Fibroblast of lung (primary cell): ENCODE measurements around the gene VAV2. TPM values are rescaled to one million over a fixed set of nuclear protein-coding genes. Genes with fewer than 3 reads are reported as not detected.
A peak's percentile ranks its signal among the peaks of the same experiment; 100 is the strongest.

ENCODE experiments used
- DNase-seq, 2 donors: peaks; one replicate each; pipeline versions ENCODE4 v3.0.0 to v3.0.0-alpha.2; 2010; ENCODE audit warnings: low read depth in 2 of 2
- H2AFZ ChIP-seq: 2 replicates; pipeline ENCODE4 v1.5.1; 2012; ENCODE audit warnings: low read length, control low read depth, inconsistent platforms
- H3K27ac ChIP-seq: 2 replicates; pipeline ENCODE4 v1.5.1; 2011; ENCODE audit warnings: low read length, control low read depth; ENCODE audit not compliant: insufficient read depth
- H3K27me3 ChIP-seq: 2 replicates; pipeline ENCODE4 v1.5.1; 2011; ENCODE audit warnings: mild to moderate bottlenecking, low read length; ENCODE audit not compliant: control insufficient read depth, insufficient read depth
- H3K36me3 ChIP-seq: 2 replicates; pipeline ENCODE4 v1.5.1; 2011; ENCODE audit warnings: low read length; ENCODE audit not compliant: control insufficient read depth, insufficient read depth
- H3K4me1 ChIP-seq: 2 replicates; pipeline ENCODE4 v1.5.1; 2011; ENCODE audit warnings: low read length; ENCODE audit not compliant: control insufficient read depth, insufficient read depth; ENCODE audit errors: extremely low read depth
- H3K4me2 ChIP-seq: 2 replicates; pipeline ENCODE4 v1.5.1; 2011; ENCODE audit warnings: low read length, control low read depth; ENCODE audit not compliant: insufficient read depth; ENCODE audit errors: extremely low read depth
- H3K4me3 ChIP-seq, 4 experiments: fragments of 200-600 bp in 1 of 4; sonication (generic) in 1 of 4; replicated peaks in 1 of 4; 2 replicates each; pipeline ENCODE4 v1.5.1; 2011 to 2016; ENCODE audit warnings: low read length in 4 of 4, low read depth in 3 of 4, mild to moderate bottlenecking in 3 of 4, control low read depth in 2 of 4, inconsistent platforms in 1 of 4, mixed read lengths in 1 of 4; ENCODE audit not compliant: insufficient read depth in 1 of 4; ENCODE audit errors: control extremely low read depth in 1 of 4
- H3K79me2 ChIP-seq: 2 replicates; pipeline ENCODE4 v1.5.1; 2012; ENCODE audit warnings: mild to moderate bottlenecking, low read length, inconsistent platforms; ENCODE audit not compliant: control insufficient read depth, insufficient read depth
- H3K9ac ChIP-seq: 2 replicates; pipeline ENCODE4 v1.5.1; 2011; ENCODE audit warnings: mild to moderate bottlenecking, low read length, control low read depth; ENCODE audit not compliant: insufficient read depth
- H3K9me3 ChIP-seq: 2 replicates; pipeline ENCODE4 v1.5.1; 2012; ENCODE audit warnings: low read depth, low read length; ENCODE audit not compliant: control insufficient read depth, insufficient read depth
- H4K20me1 ChIP-seq: 2 replicates; pipeline ENCODE4 v1.5.1; 2011; ENCODE audit warnings: low read length; ENCODE audit not compliant: control insufficient read depth, insufficient read depth; ENCODE audit errors: extremely low read depth
- EZH2 ChIP-seq: IDR thresholded peaks from 2 replicates; pipeline ENCODE4 v1.5.1; 2012; ENCODE audit warnings: low read length, control low read depth, mild to moderate bottlenecking; ENCODE audit errors: missing control alignments
- polyA plus RNA-seq, 2 donors: library from polyadenylated mRNA; depleted of rRNA in 1 of 2; stranded (reverse) in 1 of 2; unstranded in 1 of 2; fragments of >200 nt; gene quantifications; 2 replicates each; pipeline ENCODE4 v1.2.1, GENCODE V29; 2011 to 2012; ENCODE audit warnings: missing spikeins in 1 of 2
- total RNA-seq: library from RNA; depleted of rRNA; stranded (reverse); fragments of >200 nt; gene quantifications from 2 replicates; pipeline ENCODE4 v1.2.1, GENCODE V29; 2014
- TF ChIP-seq, protein P1 (sequence below), 2 donors: IDR thresholded peaks in 1 of 2; conservative IDR thresholded peaks in 1 of 2; 1 replicate in 1 of 2; 2 replicates in 1 of 2; pipeline ENCODE4 v1.5.1; 2011 to 2012; ENCODE audit warnings: low read length in 2 of 2, control low read depth in 1 of 2, inconsistent platforms in 1 of 2, low read depth in 1 of 2, mild to moderate bottlenecking in 1 of 2

Gene VAV2
- total and polyA plus RNA-seq, 2 donors (not counting 1 experiment from before 2014, with no cell fraction given) = 13.7 to 17.7 TPM

DNA sequence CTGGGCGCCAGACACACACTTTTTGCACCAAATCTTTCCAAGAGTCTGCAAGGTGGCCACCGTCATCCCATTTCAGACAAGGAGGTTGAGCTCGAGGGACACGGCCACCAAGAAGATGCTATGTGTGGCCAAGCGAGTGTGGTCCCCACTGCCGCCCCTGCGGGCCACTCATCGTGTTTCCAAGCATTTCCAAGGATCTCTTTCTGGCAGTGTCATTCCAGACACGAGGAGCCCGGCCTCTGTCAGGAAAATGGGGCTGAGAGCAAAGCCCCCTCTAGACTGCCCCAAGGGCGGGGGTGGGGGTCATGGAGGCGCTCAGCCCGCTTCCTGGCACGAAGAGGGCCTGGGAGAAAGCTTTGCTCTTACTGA lies 10.6 kb downstream of the VAV2 start:
- Histone ChIP-seq H3K79me2 (peaks cover 82% of the 10 kb centered on the region), H3K36me3 (peaks cover 5% of the 10 kb centered on the region), H4K20me1 (no peaks in the 10 kb centered on the region), H3K27ac (no peak overlapping the region), H3K27me3 (no peaks in the 10 kb centered on the region), H3K4me3 (no peak overlapping the region), H3K9ac (no peak overlapping the region), H3K4me2 (no peak overlapping the region), H3K9me3 (no peaks in the 10 kb centered on the region), H2AFZ (no peak overlapping the region), H3K4me1 (peaks cover 7% of the 10 kb centered on the region)
- no peak for TF ChIP-seq EZH2
- TF ChIP-seq, protein P1, sequence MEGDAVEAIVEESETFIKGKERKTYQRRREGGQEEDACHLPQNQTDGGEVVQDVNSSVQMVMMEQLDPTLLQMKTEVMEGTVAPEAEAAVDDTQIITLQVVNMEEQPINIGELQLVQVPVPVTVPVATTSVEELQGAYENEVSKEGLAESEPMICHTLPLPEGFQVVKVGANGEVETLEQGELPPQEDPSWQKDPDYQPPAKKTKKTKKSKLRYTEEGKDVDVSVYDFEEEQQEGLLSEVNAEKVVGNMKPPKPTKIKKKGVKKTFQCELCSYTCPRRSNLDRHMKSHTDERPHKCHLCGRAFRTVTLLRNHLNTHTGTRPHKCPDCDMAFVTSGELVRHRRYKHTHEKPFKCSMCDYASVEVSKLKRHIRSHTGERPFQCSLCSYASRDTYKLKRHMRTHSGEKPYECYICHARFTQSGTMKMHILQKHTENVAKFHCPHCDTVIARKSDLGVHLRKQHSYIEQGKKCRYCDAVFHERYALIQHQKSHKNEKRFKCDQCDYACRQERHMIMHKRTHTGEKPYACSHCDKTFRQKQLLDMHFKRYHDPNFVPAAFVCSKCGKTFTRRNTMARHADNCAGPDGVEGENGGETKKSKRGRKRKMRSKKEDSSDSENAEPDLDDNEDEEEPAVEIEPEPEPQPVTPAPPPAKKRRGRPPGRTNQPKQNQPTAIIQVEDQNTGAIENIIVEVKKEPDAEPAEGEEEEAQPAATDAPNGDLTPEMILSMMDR (conservative IDR thresholded peaks at IDR 0.05 in 1 of 2, IDR thresholded peaks at IDR 0.05 in 1 of 2; ENCODE audit: low read depth in 1 of 2, low read length in 2 of 2) = no peak
- no peak for DNase-seq

DNA sequence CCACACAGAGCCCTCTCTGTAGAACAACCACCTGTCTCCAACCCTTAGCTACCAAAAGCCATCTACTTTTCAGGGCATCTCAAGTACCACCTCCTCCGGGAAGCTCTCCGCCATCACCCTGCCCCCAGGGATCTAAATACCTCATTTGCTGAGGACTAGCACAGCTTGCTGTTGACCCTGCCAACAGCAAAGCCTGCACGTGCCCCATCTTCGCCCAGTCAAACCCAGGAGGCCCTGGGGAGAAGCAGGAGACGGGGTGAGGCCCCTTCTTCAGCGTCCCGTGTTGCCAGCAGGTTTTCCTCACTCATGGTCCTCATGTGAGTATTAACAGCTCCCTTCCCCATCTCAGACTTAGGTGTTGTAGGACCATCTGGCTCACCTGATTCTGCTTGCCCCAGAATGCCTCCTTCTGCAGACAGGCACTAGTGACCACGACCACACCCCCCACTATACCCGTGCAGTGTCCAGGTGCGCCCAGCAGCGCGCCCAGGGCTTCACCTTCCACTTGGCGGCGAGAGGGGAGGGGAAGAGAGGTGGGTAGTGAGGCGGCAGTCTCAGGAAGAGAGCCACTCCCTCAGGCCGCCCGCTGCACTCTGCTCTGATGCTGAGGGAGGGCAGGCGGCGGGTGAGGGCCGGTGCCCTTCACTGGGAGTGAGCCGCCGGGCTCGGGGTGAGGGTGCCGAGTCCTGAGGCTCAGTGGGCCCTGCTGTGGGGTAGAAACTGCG lies 11.1 kb downstream of the VAV2 start:
- H3K4me1 ChIP-seq = peaks cover 7% of the 10 kb centered on the region
- H3K9me3 ChIP-seq = no peaks in the 10 kb centered on the region
- H4K20me1 ChIP-seq = no peaks in the 10 kb centered on the region
- peaks cover 5% of the 10 kb centered on the region for H3K36me3 ChIP-seq
- TF ChIP-seq EZH2 = no peak
- TF ChIP-seq, protein P1 (conservative IDR thresholded peaks at IDR 0.05 in 1 of 2, IDR thresholded peaks at IDR 0.05 in 1 of 2; ENCODE audit: low read depth in 1 of 2, low read length in 2 of 2) = no peak
- no peak overlapping the region for H2AFZ ChIP-seq
- H3K27me3 ChIP-seq = no peaks in the 10 kb centered on the region
- DNase-seq = no peak
- no peak overlapping the region for H3K4me3 ChIP-seq
- peaks cover 82% of the 10 kb centered on the region for H3K79me2 ChIP-seq
- H3K4me2 ChIP-seq = no peak overlapping the region
- H3K9ac ChIP-seq = no peak overlapping the region
- no peak overlapping the region for H3K27ac ChIP-seq

DNA sequence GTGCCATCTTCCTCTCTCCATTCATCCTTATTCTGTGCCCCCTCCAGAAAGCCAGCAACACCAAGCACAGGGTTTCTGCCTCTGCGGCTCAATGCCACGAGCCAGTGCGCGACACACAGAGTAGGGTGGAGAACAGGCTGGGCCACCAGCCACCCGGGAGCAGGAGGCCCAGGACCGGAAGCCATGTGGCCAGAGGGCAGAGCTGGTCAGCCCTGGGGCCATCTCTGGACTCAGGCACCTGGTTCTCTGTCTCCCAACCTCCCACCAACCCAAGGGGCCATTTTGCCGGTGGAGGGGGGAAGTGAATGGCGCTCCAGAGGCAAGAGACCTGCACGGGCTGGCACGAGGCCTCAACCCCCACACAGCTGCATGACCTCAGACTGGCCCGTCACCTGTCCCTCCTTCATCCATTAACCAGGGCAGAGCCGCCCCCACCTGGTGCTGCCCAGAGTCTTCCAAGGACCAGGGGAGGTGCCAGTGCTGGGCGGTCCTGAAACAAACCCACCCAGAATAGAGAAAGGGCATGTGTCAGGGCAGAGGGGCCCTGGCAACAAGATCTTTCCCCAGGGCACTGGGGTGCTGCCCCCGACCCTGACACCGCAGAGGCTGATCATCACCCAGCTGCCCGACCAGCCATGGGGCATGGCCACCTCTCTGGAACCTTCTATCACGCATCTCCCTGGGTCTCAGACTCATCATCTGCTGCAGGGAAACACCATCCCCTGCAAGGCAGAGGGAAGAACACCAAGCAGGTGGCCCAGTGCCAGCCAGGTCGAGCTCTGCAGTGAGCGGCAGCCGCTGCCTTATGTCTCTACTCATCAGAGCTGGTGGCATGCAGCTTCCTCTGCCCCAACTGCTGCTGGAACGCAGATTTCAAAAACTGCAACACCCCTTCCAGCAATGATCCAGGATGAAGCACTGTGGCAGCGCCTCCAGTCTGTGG lies 11.9 kb downstream of the VAV2 start:
- peak overlapping the region; percentile 13 for H3K27ac ChIP-seq
- H3K36me3 ChIP-seq = peaks cover 5% of the 10 kb centered on the region
- no peaks in the 10 kb centered on the region for H3K27me3 ChIP-seq
- peaks cover 83% of the 10 kb centered on the region for H3K79me2 ChIP-seq
- no peak overlapping the region for H3K4me3 ChIP-seq
- peak overlapping the region; percentile 76 for H3K4me2 ChIP-seq
- DNase-seq = no peak
- TF ChIP-seq, protein P1 (conservative IDR thresholded peaks at IDR 0.05 in 1 of 2, IDR thresholded peaks at IDR 0.05 in 1 of 2; ENCODE audit: low read depth in 1 of 2, low read length in 2 of 2) = no peak
- TF ChIP-seq EZH2 = no peak
- no peak overlapping the region for H2AFZ ChIP-seq
- H4K20me1 ChIP-seq = no peaks in the 10 kb centered on the region
- peaks cover 7% of the 10 kb centered on the region for H3K4me1 ChIP-seq
- peak overlapping the region; percentile 26 for H3K9ac ChIP-seq
- no peaks in the 10 kb centered on the region for H3K9me3 ChIP-seq
